Amniotic epithelial cell (primary cell): ENCODE data around the gene ITPKC.

Source experiments
- DNase-seq: peaks from one replicate; pipeline ENCODE4 v3.0.0-alpha.2; 2010; ENCODE audit warnings: low read depth

The ITPKC gene

GRCh38 chr19:40741527-40742390, 24.8 kb downstream of the ITPKC start:
- DNase-seq, result peak; percentile 41

GRCh38 chr19:40742477-40742876, 25.6 kb downstream of the ITPKC start:
- no peak for DNase-seq

- DNase-seq, result peak; percentile 31
Observed at GRCh38 chr19:40742886-40743285, 26.0 kb downstream of the ITPKC start.

GRCh38 chr19:40743926-40744325, 27.0 kb downstream of the ITPKC start:
- DNase-seq, result no peak

GRCh38 chr19:40744554-40745401, 27.9 kb downstream of the ITPKC start:
- DNase-seq, result peak; percentile 27

- peak; percentile 86 for DNase-seq
Observed at GRCh38 chr19:40745402-40745780, 28.5 kb downstream of the ITPKC start.

- no peak for DNase-seq
Observed at GRCh38 chr19:40747536-40747935, 30.6 kb downstream of the ITPKC start.

- peak; percentile 100 for DNase-seq
Observed at GRCh38 chr19:40750058-40750873, 33.4 kb downstream of the ITPKC start, which contains the start of gene ACTMAP. TSS of gene ACTMAP (minus strand) at chr19:40750477. CDS start at chr19:40749803, 674 bp downstream.

GRCh38 chr19:40750874-40751537, 34.1 kb downstream of the ITPKC start, which contains the start of gene SNRPA:
TSS of gene SNRPA (plus strand) at chr19:40751203. CDS start at chr19:40751409, 206 bp downstream.
- peak; percentile 95 for DNase-seq

- no peak for DNase-seq
Observed at GRCh38 chr19:40752257-40752781, 35.4 kb downstream of the ITPKC start.

- DNase-seq, result peak; percentile 77
Observed at GRCh38 chr19:40754611-40755247, 37.8 kb downstream of the ITPKC start.

GRCh38 chr19:40755248-40755624, 38.3 kb downstream of the ITPKC start:
- no peak for DNase-seq

- DNase-seq, result no peak
Observed at GRCh38 chr19:40755791-40756190, 38.9 kb downstream of the ITPKC start.

- no peak for DNase-seq
Observed at GRCh38 chr19:40756502-40757110, 39.7 kb downstream of the ITPKC start.

- DNase-seq, result no peak
Observed at GRCh38 chr19:40758491-40758890, 41.6 kb downstream of the ITPKC start.

- no peak for DNase-seq
Observed at GRCh38 chr19:40759352-40759751, 42.4 kb downstream of the ITPKC start.

- no peak for DNase-seq
Observed at GRCh38 chr19:40762754-40763470, 46.0 kb downstream of the ITPKC start.

- DNase-seq, result no peak
Observed at GRCh38 chr19:40763526-40763925, 46.6 kb downstream of the ITPKC start.

- no peak for DNase-seq
Observed at GRCh38 chr19:40763963-40764362, 47.1 kb downstream of the ITPKC start.
